ENCODE data around the gene C1orf53. TPM values are rescaled to one million over a fixed set of nuclear protein-coding genes. Genes with fewer than 3 reads are reported as not detected.

The C1orf53 gene
- total RNA-seq, 2 experiments from 2014 or later, result not detected

DNA sequence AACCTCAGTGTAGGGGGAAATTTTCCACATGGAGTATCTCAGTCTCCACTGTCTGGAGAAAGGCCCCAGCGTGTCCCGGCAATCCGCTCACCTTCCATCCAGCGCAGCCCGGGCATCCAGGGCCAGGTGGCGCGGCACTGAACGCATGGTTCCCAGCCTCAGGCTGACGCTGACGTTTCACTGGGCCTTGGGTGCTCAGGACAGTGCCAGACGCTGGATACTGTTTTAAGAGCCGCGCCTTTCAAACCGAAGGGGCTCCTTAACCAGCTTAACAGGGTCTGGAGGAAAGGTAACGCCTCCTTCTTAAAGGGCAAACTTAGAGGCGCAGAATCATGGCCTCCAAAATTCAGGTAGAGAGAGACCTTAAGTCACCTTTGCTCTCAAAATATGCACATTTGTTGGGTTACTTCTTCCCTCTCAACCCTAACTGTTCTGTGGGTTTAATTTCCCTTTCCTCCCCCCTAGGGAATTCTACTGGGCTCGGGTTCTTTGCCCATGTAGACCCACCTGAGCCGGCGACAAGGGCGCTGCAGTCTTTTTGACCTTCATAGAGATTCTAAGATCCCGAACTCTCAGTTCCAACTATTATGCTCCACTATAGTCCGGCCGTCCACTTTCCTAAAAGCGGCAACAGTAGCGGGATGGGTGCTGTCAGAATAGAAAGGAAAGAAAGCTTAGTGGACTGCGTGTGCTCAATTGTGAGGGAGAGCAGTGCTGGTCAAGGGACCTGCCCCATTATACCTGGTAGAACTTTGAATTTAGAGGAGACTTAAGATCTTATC, 11.3 kb downstream of the C1orf53 start:
- CTCF ChIA-PET, result interaction anchor here (0.8 to 1.2 kb wide), 2 partner anchors 32 to 45 kb away, joined by 3 read pairs; no protein-coding TSS in a partner anchor
- no peaks in the 10 kb centered on the region for H3K9me3 Mint-ChIP-seq
- peak overlapping the region; percentile 8 for H3K4me3 Mint-ChIP-seq
- intact Hi-C loops (cut with DNase I, micrococcal nuclease), result loop anchor here (5.0 to 10.0 kb wide), 3 partner anchors 141 to 771 kb away; no protein-coding TSS in a partner anchor
- H3K27me3 ChIP-seq (ENCODE audit: control insufficient read depth in 1 of 2, insufficient read depth in 2 of 2, low read length in 2 of 2), result peaks cover 99% of the 10 kb centered on the region in 2 experiments
- peaks cover 87% of the 10 kb centered on the region for H3K4me1 ChIP-seq (ENCODE audit: insufficient read depth, low read length)
- H3K9me3 ChIP-seq (ENCODE audit: control insufficient read depth in 1 of 2, insufficient read depth in 1 of 2, low read length in 2 of 2), result peaks cover 0 to 54% of the 10 kb centered on the region in 2 experiments
- ATAC-seq (ENCODE audit: poor library complexity) (no peak), DNase-seq (no peak)
- no peaks in the 10 kb centered on the region for H3K36me3 Mint-ChIP-seq (ENCODE audit: low read depth)
- no peak overlapping the region for H3K27ac Mint-ChIP-seq
- no peaks in the 10 kb centered on the region for H3K36me3 ChIP-seq (ENCODE audit: insufficient read depth, low read length)
- peaks cover 99% of the 10 kb centered on the region for H3K27me3 Mint-ChIP-seq
- no peak overlapping the region for H3K27ac ChIP-seq (ENCODE audit: low read depth in 1 of 2, low read length in 2 of 2)
- TF ChIP-seq, protein P1, sequence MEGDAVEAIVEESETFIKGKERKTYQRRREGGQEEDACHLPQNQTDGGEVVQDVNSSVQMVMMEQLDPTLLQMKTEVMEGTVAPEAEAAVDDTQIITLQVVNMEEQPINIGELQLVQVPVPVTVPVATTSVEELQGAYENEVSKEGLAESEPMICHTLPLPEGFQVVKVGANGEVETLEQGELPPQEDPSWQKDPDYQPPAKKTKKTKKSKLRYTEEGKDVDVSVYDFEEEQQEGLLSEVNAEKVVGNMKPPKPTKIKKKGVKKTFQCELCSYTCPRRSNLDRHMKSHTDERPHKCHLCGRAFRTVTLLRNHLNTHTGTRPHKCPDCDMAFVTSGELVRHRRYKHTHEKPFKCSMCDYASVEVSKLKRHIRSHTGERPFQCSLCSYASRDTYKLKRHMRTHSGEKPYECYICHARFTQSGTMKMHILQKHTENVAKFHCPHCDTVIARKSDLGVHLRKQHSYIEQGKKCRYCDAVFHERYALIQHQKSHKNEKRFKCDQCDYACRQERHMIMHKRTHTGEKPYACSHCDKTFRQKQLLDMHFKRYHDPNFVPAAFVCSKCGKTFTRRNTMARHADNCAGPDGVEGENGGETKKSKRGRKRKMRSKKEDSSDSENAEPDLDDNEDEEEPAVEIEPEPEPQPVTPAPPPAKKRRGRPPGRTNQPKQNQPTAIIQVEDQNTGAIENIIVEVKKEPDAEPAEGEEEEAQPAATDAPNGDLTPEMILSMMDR (IDR thresholded peaks at IDR 0.05), result no peak
- H3K4me1 Mint-ChIP-seq (ENCODE audit: low read depth), result peaks cover 91% of the 10 kb centered on the region
- POLR2A ChIA-PET, result interaction anchor here (6.4 kb wide), 1 partner anchor 10 kb away, joined by 39 read pairs; the partner anchor contains the start of gene C1orf53
- no peak overlapping the region for H3K4me3 ChIP-seq (ENCODE audit: low read length)

DNA sequence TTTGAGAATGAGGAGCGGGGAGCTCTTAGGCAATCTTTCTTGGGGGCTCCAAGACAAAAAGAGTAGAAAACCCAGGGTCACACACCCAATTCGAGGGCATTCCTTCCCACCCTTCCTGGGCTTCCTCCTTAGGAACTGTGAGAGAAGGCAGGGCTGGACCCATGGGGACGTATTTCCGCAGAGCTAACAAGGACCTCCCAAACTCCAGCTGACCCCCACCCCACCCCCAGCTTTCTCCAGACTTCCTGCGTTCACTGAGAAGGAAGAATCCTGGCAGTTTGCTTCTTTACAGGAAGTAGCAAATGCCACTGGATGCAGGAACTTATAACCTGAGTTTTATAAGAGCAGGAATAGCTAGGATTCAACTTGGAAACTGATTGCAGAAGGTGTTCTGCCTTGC, 12.1 kb downstream of the C1orf53 start:
- H3K4me1 Mint-ChIP-seq (ENCODE audit: low read depth), result peaks cover 92% of the 10 kb centered on the region
- Histone ChIP-seq H3K4me3 (ENCODE audit: low read length) (no peak overlapping the region), H3K9me3 (ENCODE audit: control insufficient read depth in 1 of 2, insufficient read depth in 1 of 2, low read length in 2 of 2) (peaks cover 0 to 56% of the 10 kb centered on the region in 2 experiments), H3K4me1 (ENCODE audit: insufficient read depth, low read length) (peaks cover 87% of the 10 kb centered on the region), H3K27me3 (ENCODE audit: control insufficient read depth in 1 of 2, insufficient read depth in 2 of 2, low read length in 2 of 2) (peaks cover 99% of the 10 kb centered on the region in 2 experiments), H3K27ac (ENCODE audit: low read depth in 1 of 2, low read length in 2 of 2) (no peak overlapping the region), H3K36me3 (ENCODE audit: insufficient read depth, low read length) (no peaks in the 10 kb centered on the region)
- peak overlapping the region; percentile 7 for H3K4me3 Mint-ChIP-seq
- DNase-seq, result no peak
- TF ChIP-seq, protein P1 (IDR thresholded peaks at IDR 0.05), result no peak
- peaks cover 99% of the 10 kb centered on the region for H3K27me3 Mint-ChIP-seq
- no peaks in the 10 kb centered on the region for H3K36me3 Mint-ChIP-seq (ENCODE audit: low read depth)
- ChIA-PET POLR2A (interaction anchor here (6.4 kb wide), 1 partner anchor 10 kb away, joined by 39 read pairs; the partner anchor contains the start of gene C1orf53), CTCF (interaction anchor here (0.8 to 1.5 kb wide), 3 partner anchors 12 to 46 kb away, joined by 3 to 5 read pairs (median 3); partner anchors contain the start of gene C1orf53)
- no peak overlapping the region for H3K27ac Mint-ChIP-seq
- ATAC-seq (ENCODE audit: poor library complexity), result no peak
- intact Hi-C loops (cut with DNase I, micrococcal nuclease), result loop anchor here (5.0 to 10.0 kb wide), 3 partner anchors 142 to 770 kb away; no protein-coding TSS in a partner anchor
- H3K9me3 Mint-ChIP-seq, result no peaks in the 10 kb centered on the region

DNA sequence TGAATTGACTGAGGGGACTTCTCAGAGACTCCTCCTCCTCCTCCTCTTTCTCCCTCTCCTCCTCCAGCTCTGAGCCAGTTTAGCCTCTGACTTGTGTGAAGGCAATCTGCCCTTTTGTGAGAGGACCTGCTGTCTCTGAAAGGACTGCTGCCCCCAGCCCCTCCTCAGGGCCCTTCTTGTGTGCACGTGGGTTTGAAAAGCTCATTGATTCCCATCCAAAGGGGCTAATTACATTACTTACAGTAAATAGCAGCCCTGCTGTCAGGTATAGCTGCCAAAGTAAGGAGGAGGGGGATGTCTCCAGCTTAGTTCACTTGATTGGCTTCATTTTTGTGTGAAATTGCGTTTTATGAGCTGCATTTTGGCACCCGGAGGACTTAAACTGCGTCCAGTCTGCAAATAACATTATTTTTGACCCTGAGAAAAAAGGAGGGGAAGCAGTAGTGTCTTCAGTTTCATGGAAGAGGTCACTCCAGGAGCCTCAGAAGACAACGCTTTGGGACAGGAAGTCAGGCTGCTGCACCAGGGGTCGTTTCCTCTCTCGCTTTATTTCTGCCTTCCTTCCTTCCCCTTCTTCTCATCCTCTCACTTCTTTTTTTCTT, 12.9 kb downstream of the C1orf53 start:
- no peaks in the 10 kb centered on the region for H3K9me3 Mint-ChIP-seq
- Histone ChIP-seq H3K27ac (ENCODE audit: low read depth in 1 of 2, low read length in 2 of 2) (no peak overlapping the region), H3K36me3 (ENCODE audit: insufficient read depth, low read length) (no peaks in the 10 kb centered on the region), H3K4me1 (ENCODE audit: insufficient read depth, low read length) (peaks cover 87% of the 10 kb centered on the region), H3K4me3 (ENCODE audit: low read length) (no peak overlapping the region), H3K27me3 (ENCODE audit: control insufficient read depth in 1 of 2, insufficient read depth in 2 of 2, low read length in 2 of 2) (peaks cover 99% of the 10 kb centered on the region in 2 experiments), H3K9me3 (ENCODE audit: control insufficient read depth in 1 of 2, insufficient read depth in 1 of 2, low read length in 2 of 2) (peaks cover 0 to 60% of the 10 kb centered on the region in 2 experiments)
- no peak for ATAC-seq (ENCODE audit: poor library complexity)
- peaks cover 99% of the 10 kb centered on the region for H3K27me3 Mint-ChIP-seq
- DNase-seq, result no peak
- peaks cover 92% of the 10 kb centered on the region for H3K4me1 Mint-ChIP-seq (ENCODE audit: low read depth)
- ChIA-PET CTCF (interaction anchor here (1.1 to 1.5 kb wide), 2 partner anchors 9 to 13 kb away, joined by 3 to 5 read pairs; partner anchors contain the start of gene C1orf53), POLR2A (interaction anchor here (0.6 to 6.4 kb wide), 3 partner anchors 11 to 390 kb away, joined by 3 to 39 read pairs (median 3); partner anchors contain the start of gene C1orf53)
- H3K4me3 Mint-ChIP-seq, result peak overlapping the region; percentile 35
- no peaks in the 10 kb centered on the region for H3K36me3 Mint-ChIP-seq (ENCODE audit: low read depth)
- H3K27ac Mint-ChIP-seq, result no peak overlapping the region
- TF ChIP-seq, protein P1 (IDR thresholded peaks at IDR 0.05), result no peak
- intact Hi-C loops (cut with DNase I, micrococcal nuclease), result loop anchor here in 1 of 2 experiments (5.0 to 10.0 kb wide), 3 partner anchors 138 to 769 kb away; partner anchors contain the start of gene DENND1B

All from CD4-positive, alpha-beta T cell (primary cell).